ENCODE data around the gene RPL13.
"Not testable (repeated sequence)": the region's sequence is repeated elsewhere in the genome, so short reads cannot be mapped to it uniquely, and the experiment has no call there.

RPL13 gene

GRCh38 chr16:89575247-89576152, 15.0 kb downstream of the RPL13 start, which contains the start of gene CPNE7:
CPNE7 (plus strand) TSS chr16:89575758; CDS start chr16:89575898, 140 bp downstream.
- H3K4me3 ChIP-seq (ENCODE audit: low read depth, low read length), result peak within 1 kb of the TSS; percentile 58

GRCh38 chr16:89576153-89577054, 15.9 kb downstream of the RPL13 start:
- peak overlapping the region; percentile 58 for H3K4me3 ChIP-seq (ENCODE audit: low read depth, low read length)

- no peak overlapping the region for H3K4me3 ChIP-seq (ENCODE audit: low read depth, low read length)
Observed at GRCh38 chr16:89577055-89577759, 16.7 kb downstream of the RPL13 start.

GRCh38 chr16:89579351-89579750, 18.9 kb downstream of the RPL13 start:
- H3K4me3 ChIP-seq (ENCODE audit: low read depth, low read length), result no peak overlapping the region

- H3K4me3 ChIP-seq (ENCODE audit: low read depth, low read length), result no peak overlapping the region
Observed at GRCh38 chr16:89581045-89581695, 20.7 kb downstream of the RPL13 start.

- H3K4me3 ChIP-seq (ENCODE audit: low read depth, low read length), result no peak overlapping the region
Observed at GRCh38 chr16:89581861-89582563, 21.5 kb downstream of the RPL13 start.

- no peak overlapping the region for H3K4me3 ChIP-seq (ENCODE audit: low read depth, low read length)
Observed at GRCh38 chr16:89582614-89583196, 22.2 kb downstream of the RPL13 start.

GRCh38 chr16:89583197-89583894, 22.9 kb downstream of the RPL13 start:
- no peak overlapping the region for H3K4me3 ChIP-seq (ENCODE audit: low read depth, low read length)

- H3K4me3 ChIP-seq (ENCODE audit: low read depth, low read length), result no peak overlapping the region
Observed at GRCh38 chr16:89583895-89584644, 23.6 kb downstream of the RPL13 start.

GRCh38 chr16:89584768-89585549, 24.5 kb downstream of the RPL13 start:
- no peak overlapping the region for H3K4me3 ChIP-seq (ENCODE audit: low read depth, low read length)

GRCh38 chr16:89586218-89586617, 25.7 kb downstream of the RPL13 start:
- H3K4me3 ChIP-seq (ENCODE audit: low read depth, low read length), result no peak overlapping the region

GRCh38 chr16:89586853-89587252, 26.4 kb downstream of the RPL13 start:
- H3K4me3 ChIP-seq (ENCODE audit: low read depth, low read length), result no peak overlapping the region

- not testable (repeated sequence) for H3K4me3 ChIP-seq (ENCODE audit: low read depth, low read length)
Observed at GRCh38 chr16:89587676-89588075, 27.2 kb downstream of the RPL13 start.

GRCh38 chr16:89588413-89589109, 28.1 kb downstream of the RPL13 start:
- H3K4me3 ChIP-seq (ENCODE audit: low read depth, low read length), result no peak overlapping the region

GRCh38 chr16:89589241-89589926, 28.9 kb downstream of the RPL13 start:
- no peak overlapping the region for H3K4me3 ChIP-seq (ENCODE audit: low read depth, low read length)

- no peak overlapping the region for H3K4me3 ChIP-seq (ENCODE audit: low read depth, low read length)
Observed at GRCh38 chr16:89593841-89594240, 33.4 kb downstream of the RPL13 start.

Measured in iPS-11a (cell line).